Measurements from ENCODE around the gene IPO9.
A peak's percentile ranks its signal among the peaks of the same experiment; 100 is the strongest.
"Not testable (repeated sequence)": the region's sequence is repeated elsewhere in the genome, so short reads cannot be mapped to it uniquely, and the experiment has no call there.

Gene IPO9

DNA sequence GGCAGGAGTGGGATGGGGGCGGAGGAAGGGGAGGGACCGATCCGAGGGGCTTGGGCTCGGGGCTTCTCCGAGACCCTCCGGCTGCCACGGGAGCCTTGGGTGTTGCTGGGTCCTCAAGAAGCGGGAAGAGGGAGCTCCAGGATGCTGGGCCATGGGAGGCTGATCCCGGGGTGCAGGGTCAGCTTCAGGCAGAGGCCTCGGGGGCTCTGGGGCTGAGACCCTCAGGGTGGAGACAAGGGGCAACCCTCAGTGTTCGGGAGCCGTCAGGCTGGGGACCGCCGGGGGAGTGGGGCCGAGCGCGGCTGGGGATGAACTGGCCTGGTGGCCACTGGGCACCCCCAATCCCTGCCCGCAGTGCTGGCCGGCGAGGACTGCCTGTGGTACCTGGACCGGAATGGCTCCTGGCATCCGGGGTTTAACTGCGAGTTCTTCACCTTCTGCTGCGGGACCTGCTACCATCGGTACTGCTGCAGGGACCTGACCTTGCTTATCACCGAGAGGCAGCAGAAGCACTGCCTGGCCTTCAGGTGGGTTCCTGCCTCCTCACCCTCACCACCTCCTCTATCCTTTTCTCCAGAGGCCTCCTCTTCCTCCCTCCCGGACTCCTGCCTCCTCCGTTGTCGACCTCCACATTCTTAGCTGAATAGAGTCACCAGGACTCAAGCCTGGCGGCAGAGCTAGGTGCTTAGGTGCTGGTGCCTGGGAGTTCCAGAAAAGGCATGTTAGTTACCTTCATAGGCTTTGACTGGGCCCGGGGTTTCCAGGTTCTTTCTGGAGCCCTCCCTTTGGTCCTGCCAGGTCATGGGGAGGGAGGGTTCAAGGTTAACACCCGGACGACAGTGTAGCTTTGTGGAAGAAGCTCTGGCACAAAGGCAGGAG is 60.4 kb downstream of the IPO9 start:
- no peak for DNase-seq

DNA sequence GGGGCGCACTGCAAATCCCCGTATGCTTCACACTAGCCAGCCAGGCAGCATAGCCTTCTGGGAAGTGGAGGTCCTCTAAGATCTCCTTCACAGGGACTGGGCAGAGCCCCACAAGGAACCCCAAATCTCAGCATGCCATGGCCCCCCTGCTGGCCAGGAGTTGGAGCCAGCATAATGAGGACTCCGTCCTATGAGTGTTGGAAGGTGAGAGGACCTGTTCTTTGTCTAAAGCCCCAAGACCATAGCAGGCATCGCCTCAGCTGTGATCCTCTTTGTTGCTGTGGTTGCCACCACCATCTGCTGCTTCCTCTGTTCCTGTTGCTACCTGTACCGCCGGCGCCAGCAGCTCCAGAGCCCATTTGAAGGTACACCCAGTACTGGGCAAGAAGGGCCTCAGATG is 61.3 kb downstream of the IPO9 start:
- no peak for DNase-seq

DNA sequence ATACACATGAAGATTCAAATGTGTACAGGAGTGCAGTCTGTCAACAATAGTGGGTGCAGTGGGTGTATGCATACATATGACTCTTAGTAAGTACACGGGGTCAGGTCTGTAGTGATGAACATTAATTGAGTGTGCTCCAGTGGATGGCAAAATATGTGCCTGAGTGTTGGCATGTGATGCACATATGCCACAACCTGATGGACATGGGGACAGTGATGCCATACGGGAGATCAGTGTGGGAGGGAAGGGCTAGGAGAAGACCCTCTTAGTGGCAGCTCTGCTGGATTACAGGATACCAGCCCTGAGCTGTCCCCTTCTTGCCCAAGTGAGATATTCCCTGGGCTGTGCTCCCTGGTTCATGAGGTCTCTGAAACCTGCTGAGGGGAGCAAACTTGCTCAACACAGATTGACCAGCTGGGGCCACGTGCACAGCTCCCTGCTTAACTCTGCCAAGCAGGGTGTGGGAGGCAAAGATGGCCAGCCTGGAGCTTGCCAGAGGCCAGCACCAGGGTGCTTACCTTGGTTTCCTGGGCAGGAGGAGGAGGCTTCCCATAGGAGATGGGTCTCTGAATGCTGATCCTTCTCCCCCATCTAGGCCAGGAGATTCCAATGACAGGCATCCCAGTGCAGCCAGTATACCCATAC is 62.0 kb downstream of the IPO9 start:
- DNase-seq: no peak

DNA sequence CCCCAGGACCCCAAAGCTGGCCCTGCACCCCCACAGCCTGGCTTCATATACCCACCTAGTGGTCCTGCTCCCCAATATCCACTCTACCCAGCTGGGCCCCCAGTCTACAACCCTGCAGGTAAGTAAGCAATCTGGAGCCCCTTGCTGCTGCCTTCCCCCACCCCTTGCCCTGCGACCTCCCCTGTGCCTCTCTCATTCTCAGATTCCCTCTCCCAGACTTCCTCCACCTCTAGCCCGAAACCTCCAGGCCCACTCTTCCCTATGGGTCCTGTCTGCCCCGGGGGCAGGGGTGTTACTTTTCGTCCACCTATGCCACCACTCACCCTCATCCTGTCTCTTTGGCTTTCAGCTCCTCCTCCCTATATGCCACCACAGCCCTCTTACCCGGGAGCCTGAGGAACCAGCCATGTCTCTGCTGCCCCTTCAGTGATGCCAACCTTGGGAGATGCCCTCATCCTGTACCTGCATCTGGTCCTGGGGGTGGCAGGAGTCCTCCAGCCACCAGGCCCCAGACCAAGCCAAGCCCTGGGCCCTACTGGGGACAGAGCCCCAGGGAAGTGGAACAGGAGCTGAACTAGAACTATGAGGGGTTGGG is 62.6 kb downstream of the IPO9 start:
- no peak for DNase-seq

DNA sequence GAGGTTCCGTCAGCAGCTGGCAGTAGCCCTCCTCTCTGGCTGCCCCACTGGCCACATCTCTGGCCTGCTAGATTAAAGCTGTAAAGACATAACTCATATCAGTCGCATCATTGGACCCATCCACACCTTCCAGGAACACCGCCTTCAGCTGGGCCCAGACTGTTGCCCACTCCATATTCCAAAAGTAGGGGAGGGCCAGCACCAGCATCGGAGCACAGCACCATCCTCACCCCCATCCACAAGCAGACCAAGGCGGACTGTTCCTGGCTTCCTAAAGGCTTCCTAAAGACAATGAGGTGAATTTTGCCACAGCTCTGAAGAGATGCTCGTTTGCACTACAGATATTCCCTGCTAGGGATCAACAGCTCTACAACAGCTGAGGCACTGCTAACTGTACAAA is 63.3 kb downstream of the IPO9 start:
- no peak for DNase-seq

DNA sequence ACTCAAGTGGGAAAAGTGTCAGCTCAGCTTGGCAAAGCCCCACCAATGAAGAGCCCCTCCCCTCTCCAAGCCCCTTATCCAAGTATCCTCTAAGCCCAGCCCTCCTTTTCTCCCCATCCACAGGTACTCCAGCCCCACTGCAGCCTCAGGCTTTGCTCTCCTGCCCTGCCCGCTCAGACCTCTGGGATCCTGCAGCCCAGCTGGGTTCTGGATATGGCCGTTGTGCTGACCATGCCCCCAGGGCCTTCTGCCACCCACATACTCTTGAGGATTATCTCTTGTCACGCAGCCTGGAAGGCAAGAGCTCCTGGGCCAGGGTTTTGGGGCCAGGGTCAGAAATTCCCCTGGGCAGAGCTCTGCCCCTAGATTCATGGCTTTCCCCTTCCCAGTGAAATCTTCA is 64.5 kb downstream of the IPO9 start:
- DNase-seq: no peak

DNA sequence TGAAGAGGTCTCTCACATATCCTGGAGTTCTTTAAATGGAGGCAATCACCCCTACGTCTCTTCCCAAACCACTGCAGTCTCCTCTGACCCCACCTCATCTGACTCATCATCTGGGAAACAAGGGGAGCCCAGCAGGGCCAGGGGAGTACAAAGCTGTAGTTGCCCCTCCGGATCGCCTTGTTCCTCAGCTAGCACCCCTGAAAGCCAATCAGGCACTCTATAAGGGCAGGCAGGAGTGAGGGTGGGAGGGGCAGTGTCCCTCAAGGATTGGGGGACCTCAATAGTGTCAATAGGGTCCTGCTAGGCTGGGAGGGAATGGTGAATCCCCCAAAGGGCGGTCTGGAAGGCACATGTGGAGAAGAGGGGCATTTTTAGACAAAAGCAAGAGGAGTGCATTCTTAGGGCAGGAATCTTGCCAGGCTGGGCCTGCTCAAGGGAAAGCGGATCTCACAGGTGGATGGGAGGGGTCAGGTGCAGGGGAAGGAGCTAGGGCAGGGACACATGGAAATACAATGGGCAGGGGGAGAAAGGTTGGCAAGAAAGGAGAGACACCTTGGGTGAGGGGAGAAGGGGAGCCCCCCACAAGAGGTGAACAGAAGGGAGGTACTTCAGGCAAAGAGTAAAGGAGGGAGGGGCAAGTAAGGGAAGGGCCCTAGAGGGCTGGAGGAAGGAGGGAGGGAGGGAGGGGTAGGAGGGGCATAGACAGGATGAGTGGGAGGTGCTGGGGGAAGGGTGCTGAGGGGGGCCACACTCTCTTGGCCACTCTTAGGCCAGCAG is 65.6 kb downstream of the IPO9 start:
- no peak for DNase-seq

DNA sequence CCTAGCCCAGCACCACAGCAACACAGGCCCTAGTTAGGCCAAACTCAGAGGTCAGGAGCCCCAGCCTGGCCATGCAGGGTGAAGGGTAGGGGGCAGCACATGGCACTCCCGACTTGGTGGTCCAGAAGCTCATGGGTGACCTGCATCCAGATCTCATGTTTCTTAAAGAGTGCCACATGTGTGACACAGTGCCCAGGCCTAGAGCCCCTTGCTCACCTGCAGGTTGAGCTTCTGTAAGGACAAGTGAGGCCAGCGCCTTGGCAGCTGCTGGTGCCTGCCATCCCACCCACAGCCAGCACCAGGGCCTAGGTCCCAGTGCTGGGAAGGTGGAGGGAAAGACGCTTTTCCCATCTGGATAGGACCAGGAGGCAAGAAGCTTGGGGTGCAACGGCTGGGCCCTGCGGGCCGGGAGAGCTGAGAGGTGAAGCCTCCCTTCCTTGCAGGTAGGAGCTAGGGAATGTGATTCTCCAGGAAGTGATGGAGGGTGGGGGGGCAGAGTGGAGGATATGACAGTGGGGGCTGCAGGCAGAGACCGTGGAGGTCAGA is 66.2 kb downstream of the IPO9 start:
- no peak for DNase-seq

DNA sequence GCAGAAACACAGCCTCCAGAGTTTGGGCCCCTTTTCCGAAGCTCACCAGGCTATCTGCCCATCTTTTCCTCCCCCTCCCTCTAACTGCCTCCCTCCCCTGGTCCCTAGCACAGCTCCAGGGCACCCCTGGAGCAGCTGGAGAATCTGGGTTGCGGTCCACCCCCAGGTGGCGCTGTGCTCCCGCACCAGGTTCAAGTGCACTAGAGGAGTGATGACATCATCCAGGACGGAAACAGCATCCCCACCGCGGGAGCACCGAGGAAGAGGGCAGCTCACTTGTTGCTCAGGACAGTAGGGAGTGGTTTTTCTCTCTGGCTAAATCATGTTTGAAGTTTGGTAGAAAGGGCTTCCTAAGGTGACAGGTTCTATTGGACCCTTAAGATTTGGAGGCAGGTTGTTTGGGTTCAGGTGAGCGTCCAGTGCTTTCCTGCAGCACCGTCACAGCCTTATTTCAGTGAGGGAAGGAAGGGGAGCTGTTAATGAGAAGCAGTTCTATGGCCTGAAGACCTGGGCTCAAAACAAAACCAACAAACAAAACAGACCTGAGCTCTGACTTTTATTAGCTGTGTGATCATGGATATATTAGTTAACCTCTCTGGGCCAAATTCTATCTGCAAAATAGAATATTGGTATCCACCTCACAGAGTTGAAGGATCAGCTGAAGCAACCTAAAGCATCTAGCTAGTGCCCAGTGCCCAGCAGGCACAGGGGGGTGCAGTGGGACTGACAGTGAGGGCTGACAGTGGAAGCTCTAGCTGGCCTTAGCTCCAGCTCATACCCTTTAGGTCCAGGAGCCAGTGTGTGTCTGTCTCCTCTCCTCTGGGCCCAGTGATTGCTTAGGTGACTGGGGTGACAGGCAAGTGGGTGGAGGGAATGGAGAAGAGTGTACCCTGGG is 67.2 kb downstream of the IPO9 start:
- peak; percentile 70 to 77 for DNase-seq

DNA sequence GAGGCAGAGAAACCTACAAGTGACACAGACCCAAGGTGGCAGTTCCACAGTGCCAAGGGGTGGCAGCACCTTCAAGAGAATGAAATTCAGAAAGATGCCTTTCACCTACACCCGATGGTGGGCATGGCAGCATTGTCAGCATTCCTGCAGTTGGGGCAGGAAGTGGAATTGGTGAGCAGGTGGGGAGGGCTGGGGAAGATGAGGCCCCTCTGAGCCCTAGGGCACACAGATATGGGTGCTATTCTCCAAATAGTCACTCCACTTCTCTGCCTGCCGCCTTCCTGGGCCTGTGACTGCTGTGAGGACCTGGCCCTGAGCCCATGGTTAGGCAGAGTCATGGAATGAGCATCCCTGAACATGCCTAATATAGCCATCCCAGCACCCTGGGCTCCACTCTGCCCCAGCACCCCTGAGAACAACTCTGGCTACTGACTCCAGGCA is 68.0 kb downstream of the IPO9 start:
- no peak for DNase-seq

DNA sequence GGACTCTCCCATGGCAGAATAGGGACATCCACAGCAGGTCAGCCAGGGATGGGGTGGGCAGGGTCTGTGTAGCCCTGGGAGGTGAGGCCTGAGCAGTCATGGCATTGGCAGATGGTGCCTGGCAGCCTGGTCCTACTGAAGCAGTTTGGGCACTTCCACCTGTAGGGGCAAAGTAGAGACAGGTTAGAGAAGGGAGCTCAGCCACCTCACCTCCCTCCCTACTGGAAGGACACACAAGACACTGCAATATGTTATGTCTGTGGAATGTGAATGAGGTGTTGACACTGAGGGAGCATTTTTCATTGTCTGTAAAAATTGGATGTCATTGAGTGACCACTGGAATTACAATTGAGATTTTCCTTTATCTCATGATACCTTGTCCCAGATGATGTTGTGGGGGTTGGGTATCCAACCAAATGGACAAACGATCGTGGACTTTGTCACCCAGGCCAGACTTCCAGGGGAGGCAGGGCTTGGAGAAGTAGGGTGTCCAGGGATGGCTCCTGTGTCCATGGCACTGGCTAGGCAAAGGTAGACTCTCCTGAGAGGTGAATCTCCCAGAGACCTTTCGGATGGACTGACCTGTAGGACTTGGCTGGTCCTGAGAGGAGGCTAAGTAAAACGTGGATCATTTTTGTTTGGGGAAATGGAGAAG is 69.4 kb downstream of the IPO9 start:
- DNase-seq: no peak

DNA sequence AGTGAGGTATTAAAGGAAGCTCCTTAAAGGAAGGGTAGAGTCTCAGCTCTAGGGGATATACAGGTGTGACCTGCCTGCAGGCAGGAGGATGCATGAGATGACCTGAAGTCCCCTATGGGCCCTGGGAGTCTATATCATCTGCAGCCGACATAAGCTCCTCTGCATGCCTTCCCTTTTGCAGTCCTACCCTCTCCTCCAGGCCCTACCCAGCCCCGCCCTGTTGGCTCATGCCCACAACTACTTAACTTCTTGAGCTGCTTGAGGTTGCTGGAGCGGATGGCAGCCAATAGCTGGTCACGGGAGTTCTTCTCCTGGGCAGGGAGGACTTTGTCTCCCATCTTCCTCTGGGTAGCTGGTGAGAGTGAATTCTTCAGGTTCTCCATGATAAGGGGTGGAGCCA is 70.0 kb downstream of the IPO9 start:
- no peak for DNase-seq

DNA sequence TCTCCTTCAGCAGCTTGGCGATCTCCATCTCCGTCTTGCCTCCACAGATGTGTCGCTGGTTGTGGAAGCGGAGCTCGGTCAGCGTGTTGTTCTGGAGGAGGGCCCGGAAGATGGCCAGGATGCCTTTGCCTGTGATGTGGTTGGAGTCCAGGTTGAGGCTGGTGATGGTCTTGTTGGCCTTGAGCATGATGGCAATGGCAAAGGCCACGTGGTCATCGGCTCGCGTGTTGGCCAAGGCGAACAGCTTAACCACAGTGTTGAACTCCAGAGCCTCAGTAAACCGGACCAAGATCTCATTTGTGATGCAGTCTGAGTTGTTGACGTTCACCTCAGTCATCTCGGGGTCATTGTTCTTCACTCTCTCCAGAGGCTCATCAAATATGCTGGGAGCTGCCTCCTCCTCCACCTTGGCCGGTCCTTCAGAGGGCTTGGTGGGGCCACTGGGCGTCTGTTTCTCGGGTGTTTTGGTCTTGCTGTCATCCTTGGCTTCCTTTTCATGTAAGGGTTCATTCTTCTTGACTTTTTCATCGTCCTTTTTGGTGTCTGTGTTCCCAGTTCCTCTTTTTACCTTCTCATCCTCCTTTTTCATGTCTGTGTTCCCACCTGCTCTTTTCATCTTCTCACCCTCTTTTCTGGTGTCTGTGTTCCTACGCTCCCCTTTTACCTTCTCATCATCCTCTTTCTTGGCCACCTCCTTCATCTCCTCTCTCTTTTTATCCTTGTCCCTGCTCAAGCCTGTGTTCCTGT is 70.9 kb downstream of the IPO9 start:
- no peak for DNase-seq

DNA sequence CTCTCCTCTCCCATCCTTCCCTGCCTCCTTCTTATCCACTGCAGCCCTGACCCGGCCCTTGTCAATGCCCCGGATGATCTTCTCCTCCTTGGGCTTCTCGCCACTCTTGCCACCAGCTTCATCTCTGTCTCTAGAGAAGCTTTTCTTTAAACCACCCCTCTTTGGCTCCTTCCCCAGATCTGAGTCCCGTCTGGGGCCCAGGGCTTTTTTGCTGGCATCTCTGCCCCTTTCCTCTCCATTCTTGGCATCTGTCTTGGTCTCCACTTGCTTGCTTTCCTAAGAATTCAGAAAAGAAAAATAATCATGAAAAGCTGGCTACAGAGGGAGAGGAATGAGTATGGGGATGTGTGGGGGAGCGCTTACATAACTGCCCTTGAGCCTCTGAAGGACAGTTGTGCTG is 71.5 kb downstream of the IPO9 start:
- no peak for DNase-seq

DNA sequence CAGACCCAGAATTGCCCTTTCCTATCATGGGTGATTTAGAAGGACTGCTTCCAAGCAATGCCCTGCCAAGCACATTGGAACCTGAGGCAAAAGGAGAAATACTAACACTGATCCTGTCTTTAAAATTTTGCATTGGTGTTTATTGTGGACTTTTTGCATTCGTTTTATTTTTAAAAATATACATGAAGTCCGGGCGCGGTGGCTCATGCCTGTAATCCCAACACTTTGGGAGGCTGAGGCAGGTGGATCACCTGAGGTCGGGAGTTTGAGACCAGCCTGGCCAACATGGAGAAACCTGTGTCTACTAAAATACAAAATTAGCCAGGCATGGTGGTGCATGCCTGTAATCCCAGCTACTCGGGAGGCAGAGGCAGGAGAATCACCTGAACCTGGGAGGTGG is 72.1 kb downstream of the IPO9 start:
- not testable (repeated sequence) for DNase-seq

DNA sequence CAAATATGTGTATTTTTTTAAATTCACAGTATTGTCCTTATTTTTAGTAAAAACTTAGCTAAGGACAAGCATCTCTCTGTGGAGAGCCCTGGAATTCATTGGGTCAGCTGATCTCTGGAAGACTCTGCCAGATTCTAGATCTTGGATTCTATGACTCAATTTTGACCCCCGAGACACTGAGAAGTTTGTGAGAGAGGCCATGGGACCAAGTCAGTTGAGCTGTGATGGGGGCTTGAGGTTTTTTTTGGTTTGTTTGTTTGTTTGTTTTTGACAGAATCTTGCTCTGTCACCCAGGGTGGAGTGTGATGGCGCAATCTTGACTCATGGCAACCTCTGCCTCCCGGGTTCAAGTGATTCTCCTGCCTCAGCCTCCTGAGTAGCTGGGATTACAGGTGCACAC is 73.2 kb downstream of the IPO9 start:
- DNase-seq: no peak

DNA sequence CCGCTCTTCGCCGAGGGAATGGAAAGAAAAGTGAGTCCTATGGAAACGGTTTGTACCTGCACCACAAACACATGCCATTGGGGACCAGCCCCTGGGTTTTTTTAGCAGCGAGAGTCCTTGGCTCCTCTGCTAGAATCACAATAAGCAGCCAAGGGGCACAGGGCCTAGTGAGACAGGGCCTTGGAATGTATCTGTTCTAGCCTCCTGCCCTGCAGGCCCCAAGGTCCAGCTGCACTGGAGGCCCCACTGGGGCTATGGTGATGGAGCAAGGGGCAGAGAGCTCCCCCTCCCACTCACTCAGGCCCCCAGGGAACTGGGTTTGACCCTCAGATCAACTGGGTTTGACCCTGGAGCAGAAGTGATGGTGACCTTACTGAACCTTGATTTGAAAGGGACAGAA is 74.2 kb downstream of the IPO9 start:
- no peak for DNase-seq

DNA sequence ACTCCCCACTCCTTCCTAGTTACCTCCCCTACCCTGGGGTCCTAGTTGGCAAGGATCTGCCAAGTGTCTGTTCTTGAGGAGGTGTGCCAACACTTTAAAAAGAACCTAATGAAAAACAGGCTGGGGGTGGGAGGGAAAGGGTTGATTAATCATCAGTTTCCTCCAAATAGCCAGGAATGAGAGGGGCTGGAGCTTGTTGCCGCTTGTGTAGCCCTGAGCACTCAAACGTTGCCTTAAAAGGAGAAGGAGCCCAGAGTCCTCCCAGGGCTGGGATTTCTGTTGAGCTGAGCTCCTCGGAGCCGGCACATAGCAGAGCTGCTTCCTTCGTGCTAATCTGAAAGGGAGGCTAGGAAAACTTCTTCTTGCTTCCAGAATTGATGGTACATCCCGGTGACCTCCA is 75.6 kb downstream of the IPO9 start:
- DNase-seq: no peak

DNA sequence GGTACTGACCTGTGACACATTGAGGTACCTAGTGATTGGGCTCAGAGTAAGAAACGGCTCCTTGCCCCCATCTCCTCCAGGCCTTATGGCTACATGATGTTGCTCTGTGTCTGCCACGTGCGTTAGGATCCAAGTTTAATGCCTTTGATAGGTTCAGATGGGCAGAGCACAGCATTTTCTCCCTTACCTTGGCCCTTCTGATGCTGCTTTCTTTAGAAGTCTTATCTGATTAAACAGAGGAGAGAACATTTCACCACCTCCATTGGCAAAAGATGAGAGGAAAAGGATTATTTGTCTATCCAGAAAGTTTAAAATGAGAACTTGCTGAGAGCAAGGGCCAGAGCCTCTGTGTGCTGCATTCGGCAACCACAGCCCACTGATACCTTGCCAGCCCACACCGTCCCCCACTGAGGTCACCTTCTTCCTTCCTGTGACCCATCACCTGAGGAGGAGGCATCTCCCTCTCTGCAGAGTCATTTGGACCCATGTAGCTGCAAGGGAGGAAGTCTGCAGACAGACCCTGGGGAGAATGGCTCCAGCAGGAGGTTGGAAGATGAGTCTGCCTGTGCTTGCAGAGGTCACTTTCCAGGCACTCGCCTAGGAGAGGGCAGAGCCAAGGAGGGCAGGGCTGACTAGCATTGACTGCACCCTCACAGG is 76.4 kb downstream of the IPO9 start:
- no peak for DNase-seq

DNA sequence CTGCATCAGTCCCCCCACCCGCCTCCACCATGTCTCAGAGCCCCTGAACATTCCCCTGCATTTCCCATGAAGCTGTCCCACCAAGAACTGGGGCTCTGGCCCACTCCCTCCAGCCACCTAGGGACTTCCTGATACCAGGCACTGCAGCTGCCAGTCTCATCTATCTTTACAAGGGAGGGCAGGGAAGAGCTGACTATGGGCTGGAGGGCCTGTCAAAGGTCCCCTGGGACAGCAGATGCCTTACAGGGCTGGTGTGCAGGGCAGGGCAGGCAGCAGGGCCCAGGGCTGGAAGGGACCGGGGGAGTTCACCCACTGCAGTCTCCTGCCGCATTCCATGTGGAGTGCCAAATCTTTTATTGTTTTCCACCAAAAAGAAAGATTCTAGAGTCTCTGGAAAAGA is 77.4 kb downstream of the IPO9 start:
- DNase-seq: no peak

Measured in AML-193 (cell line).